ENCODE measurements around the gene SLC6A8. TPM values are rescaled to one million over a fixed set of nuclear protein-coding genes. Genes with fewer than 3 reads are reported as not detected.
"Not testable (repeated sequence)": the region's sequence is repeated elsewhere in the genome, so short reads cannot be mapped to it uniquely, and the experiment has no call there.

The SLC6A8 gene
- total RNA-seq, 2 donors from 2014 or later = 1.8 to 2.2 TPM

GRCh38 chrX:153705403-153706060 lies 17.8 kb downstream of the SLC6A8 start:
- DNase-seq; H3K36me3 Mint-ChIP-seq (ENCODE audit: insufficient read depth in 2 of 2); H3K27ac Mint-ChIP-seq; H3K4me3 Mint-ChIP-seq; H3K9me3 Mint-ChIP-seq; ATAC-seq (replicated peaks in 1 of 2); H3K4me1 Mint-ChIP-seq (ENCODE audit: low read depth); H3K27me3 Mint-ChIP-seq (ENCODE audit: low read depth): not testable (repeated sequence)

DNA sequence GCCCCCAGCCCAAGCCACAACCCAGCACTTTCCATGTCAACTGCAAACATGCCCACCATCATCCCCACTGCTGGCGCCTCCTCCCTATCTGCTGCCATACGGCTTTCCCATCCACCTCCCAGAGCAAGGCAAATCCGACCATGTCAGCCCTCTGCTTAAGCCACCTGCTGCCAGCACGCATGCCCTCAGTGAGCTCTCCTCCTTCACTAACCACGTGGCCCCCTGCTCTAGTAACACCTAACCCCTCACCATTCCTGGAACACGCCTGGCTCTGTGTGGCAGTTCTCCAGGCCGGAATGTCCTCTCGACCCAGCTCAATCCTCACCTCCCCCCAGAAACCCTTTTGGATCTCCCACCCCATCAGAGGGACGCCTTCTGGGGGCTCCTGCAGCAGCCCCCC lies 19.1 kb downstream of the SLC6A8 start:
- ATAC-seq (replicated peaks in 1 of 2) = no peak
- Mint-ChIP-seq H3K27me3 (ENCODE audit: low read depth) (peaks cover 9% of the 10 kb centered on the region), H3K36me3 (ENCODE audit: insufficient read depth in 2 of 2) (peaks cover 0 to 5% of the 10 kb centered on the region in 2 donors), H3K27ac (peak overlapping the region; percentile 33), H3K4me3 (no peak overlapping the region), H3K4me1 (ENCODE audit: low read depth) (peaks cover 4% of the 10 kb centered on the region), H3K9me3 (no peaks in the 10 kb centered on the region)
- no peak for DNase-seq

DNA sequence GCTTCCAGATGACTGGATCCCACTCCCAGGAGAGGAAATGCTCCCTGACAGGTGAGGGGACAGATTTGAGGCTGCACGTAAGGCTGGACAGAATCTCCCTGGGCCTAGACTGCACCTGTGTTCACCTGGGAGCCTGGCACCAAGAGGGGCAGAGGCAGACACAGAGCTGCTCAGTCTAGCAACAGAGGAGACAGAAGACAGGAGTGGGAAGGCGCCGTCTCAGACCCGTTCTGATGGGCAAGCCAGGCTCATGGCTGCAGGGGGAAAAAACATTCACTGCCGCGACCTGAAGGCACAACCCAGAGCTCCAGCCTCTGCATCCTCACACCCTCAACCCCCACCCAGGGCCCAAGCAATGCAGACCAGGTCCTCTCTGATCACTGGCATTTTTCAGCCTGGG lies 19.7 kb downstream of the SLC6A8 start:
- Mint-ChIP-seq H3K36me3 (ENCODE audit: insufficient read depth in 2 of 2) (peaks cover 0 to 5% of the 10 kb centered on the region in 2 donors), H3K27ac (no peak overlapping the region), H3K27me3 (ENCODE audit: low read depth) (peaks cover 9% of the 10 kb centered on the region), H3K4me1 (ENCODE audit: low read depth) (peaks cover 4% of the 10 kb centered on the region), H3K4me3 (no peak overlapping the region), H3K9me3 (no peaks in the 10 kb centered on the region)
- DNase-seq (no peak), ATAC-seq (replicated peaks in 1 of 2) (no peak)

DNA sequence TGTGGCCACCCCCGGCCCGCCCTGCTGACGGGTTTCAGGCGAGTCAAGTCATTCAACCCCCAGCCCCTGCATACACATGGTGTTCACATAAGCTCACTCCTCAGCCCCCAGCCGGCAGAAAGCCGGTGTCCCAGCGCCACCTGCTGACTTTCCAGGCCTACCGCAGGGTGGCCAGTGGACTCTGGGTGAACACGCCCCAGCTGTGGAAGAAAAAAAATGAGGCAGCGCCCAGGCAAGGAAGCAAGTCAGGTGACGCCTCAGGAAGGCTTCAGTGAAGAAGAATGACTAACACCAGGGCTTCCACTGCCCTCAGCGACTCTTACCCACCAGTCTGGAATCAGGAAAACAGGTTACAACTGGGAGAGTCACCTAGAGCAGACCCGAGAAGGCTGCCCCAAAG lies 20.7 kb downstream of the SLC6A8 start:
- Mint-ChIP-seq H3K27ac (no peak overlapping the region), H3K4me1 (ENCODE audit: low read depth) (peaks cover 4% of the 10 kb centered on the region), H3K9me3 (no peaks in the 10 kb centered on the region), H3K36me3 (ENCODE audit: insufficient read depth in 2 of 2) (peaks cover under 1 to 5% of the 10 kb centered on the region in 2 donors), H3K27me3 (ENCODE audit: low read depth) (peaks cover 13% of the 10 kb centered on the region), H3K4me3 (no peak overlapping the region)
- ATAC-seq (replicated peaks in 1 of 2) = peak; percentile 65 to 69
- DNase-seq = peak; percentile 45 to 46

- Mint-ChIP-seq H3K27me3 (ENCODE audit: low read depth) (peaks cover 15% of the 10 kb centered on the region), H3K4me3 (no peak overlapping the region), H3K4me1 (ENCODE audit: low read depth) (peaks cover 4% of the 10 kb centered on the region), H3K27ac (no peak overlapping the region), H3K36me3 (ENCODE audit: insufficient read depth in 2 of 2) (peaks cover 3 to 5% of the 10 kb centered on the region in 2 donors), H3K9me3 (no peaks in the 10 kb centered on the region)
- DNase-seq = no peak
- ATAC-seq (replicated peaks in 1 of 2) = no peak
Observed at GRCh38 chrX:153709726-153710674, 22.3 kb downstream of the SLC6A8 start.

- H3K4me3 Mint-ChIP-seq = no peak overlapping the region
- peak overlapping the region; percentile 15 for H3K27ac Mint-ChIP-seq
- peaks cover under 1% of the 10 kb centered on the region for H3K4me1 Mint-ChIP-seq (ENCODE audit: low read depth)
- DNase-seq = no peak
- H3K27me3 Mint-ChIP-seq (ENCODE audit: low read depth) = peaks cover 12% of the 10 kb centered on the region
- H3K9me3 Mint-ChIP-seq = no peaks in the 10 kb centered on the region
- H3K36me3 Mint-ChIP-seq (ENCODE audit: insufficient read depth in 2 of 2) = peaks cover 3 to 15% of the 10 kb centered on the region in 2 donors
- no peak for ATAC-seq (replicated peaks in 1 of 2)
Observed at GRCh38 chrX:153714256-153714655, 26.5 kb downstream of the SLC6A8 start.

- Mint-ChIP-seq H3K27ac (no peak overlapping the region), H3K27me3 (ENCODE audit: low read depth) (peaks cover 12% of the 10 kb centered on the region), H3K4me3 (no peak overlapping the region), H3K36me3 (ENCODE audit: insufficient read depth in 2 of 2) (peaks cover 3 to 10% of the 10 kb centered on the region in 2 donors), H3K9me3 (no peaks in the 10 kb centered on the region), H3K4me1 (ENCODE audit: low read depth) (peaks cover 11% of the 10 kb centered on the region)
- ATAC-seq (replicated peaks in 1 of 2) = no peak
- no peak for DNase-seq
Observed at GRCh38 chrX:153717445-153717844, 29.7 kb downstream of the SLC6A8 start.

DNA sequence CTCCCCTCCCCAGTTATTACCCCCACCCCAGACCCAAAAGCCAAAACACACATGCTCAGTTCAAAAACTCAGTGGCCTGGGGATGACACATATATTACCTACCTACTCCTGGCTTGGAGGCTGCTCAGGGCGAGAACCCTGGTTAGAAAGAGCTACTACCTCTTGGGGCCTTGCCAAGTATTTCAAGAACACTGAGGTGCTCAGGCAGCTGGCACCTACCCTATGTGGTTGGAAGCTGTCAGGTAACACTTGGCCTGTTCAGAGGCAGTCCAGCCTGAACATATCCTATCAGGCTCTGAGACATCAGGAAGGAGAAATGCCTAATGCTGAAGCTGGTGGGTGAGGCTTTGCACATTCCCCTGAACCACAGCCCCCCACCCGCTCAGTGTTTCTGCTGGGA lies 31.5 kb downstream of the SLC6A8 start:
- Mint-ChIP-seq H3K4me1 (ENCODE audit: low read depth) (peaks cover 16% of the 10 kb centered on the region), H3K4me3 (no peak overlapping the region), H3K36me3 (ENCODE audit: insufficient read depth in 2 of 2) (peaks cover 0 to 12% of the 10 kb centered on the region in 2 donors), H3K27ac (no peak overlapping the region), H3K27me3 (ENCODE audit: low read depth) (peaks cover 6% of the 10 kb centered on the region), H3K9me3 (no peaks in the 10 kb centered on the region)
- DNase-seq (no peak), ATAC-seq (replicated peaks in 1 of 2) (no peak)

DNA sequence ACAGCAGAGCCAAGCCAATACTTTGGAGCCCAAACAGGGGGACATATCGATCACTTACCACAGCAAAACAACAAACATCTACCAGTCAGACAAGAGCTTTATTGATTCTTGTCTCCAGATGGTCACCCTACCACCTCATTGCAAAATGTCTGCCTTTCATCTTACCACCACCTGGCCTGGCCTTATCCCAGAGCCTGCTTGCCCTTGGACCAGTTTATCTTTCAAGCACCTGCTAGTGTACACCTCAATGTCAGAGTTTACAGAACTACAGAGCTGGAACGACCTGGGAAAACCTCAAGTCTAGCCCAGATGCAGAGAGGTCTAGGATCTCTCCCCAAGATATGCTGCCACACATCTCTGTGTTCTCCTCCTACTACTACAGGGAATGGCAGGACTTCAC lies 32.0 kb downstream of the SLC6A8 start:
- DNase-seq = no peak
- Mint-ChIP-seq H3K4me1 (ENCODE audit: low read depth) (peaks cover 16% of the 10 kb centered on the region), H3K36me3 (ENCODE audit: insufficient read depth in 2 of 2) (peaks cover 0 to 12% of the 10 kb centered on the region in 2 donors), H3K9me3 (no peaks in the 10 kb centered on the region), H3K27ac (no peak overlapping the region), H3K4me3 (no peak overlapping the region), H3K27me3 (ENCODE audit: low read depth) (peaks cover 6% of the 10 kb centered on the region)
- no peak for ATAC-seq (replicated peaks in 1 of 2)

- Mint-ChIP-seq H3K27ac (peak overlapping the region; percentile 74), H3K4me3 (peak overlapping the region; percentile 88 to 89), H3K36me3 (ENCODE audit: insufficient read depth in 2 of 2) (peaks cover 0 to 7% of the 10 kb centered on the region in 2 donors), H3K27me3 (ENCODE audit: low read depth) (peaks cover 6% of the 10 kb centered on the region), H3K4me1 (ENCODE audit: low read depth) (peaks cover 23% of the 10 kb centered on the region), H3K9me3 (no peaks in the 10 kb centered on the region)
- ATAC-seq (replicated peaks in 1 of 2) (no peak), DNase-seq (no peak)
Observed at GRCh38 chrX:153722704-153723350, 35.1 kb downstream of the SLC6A8 start.

DNA sequence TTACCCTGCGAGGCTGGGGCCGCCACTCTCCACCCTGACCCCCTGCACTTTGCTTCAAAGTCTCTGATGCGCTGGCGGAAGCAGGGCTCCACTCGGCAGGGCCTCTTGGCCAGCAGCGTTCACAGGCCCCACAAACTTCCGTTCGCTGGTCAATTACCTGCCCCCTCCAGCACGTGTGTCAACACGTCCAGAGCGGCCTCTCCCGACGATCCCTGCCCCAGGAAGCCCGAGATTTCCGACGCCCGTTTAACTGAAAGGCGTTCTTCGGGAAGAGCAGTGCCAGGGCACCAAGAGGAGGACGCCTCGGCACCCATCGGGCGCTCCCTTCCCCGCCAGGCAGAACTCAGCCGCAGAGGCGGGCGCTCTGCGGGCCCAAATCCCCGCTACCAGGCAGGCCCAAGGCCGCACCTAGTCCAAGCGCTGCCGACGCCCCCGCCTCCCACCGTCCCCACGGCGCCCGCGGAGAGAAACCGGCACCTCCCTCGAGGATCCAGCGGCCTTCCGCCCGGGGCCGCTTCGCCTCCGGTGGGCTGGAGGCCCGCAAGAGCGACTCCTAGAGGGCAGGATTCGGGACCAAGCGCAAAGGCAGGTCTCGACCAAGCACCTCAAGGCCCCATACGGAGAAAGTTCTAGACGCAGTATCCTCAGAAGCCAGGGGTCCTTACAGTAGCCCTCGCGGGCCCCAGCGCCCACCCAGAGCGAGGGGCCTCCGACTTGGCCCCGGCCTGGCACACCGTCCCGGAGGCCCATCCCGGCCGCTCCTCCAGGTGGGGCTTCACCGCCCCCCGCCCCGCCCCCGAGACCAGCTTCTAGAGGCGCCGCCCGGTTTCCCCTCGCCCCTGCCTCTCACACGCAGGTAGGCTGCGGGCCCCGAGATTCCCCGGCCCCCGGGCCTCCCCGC lies 35.9 kb downstream of the SLC6A8 start:
- Mint-ChIP-seq H3K27ac (peak overlapping the region; percentile 72), H3K9me3 (no peaks in the 10 kb centered on the region), H3K4me3 (peak overlapping the region; percentile 88 to 89), H3K4me1 (ENCODE audit: low read depth) (peaks cover 23% of the 10 kb centered on the region), H3K36me3 (ENCODE audit: insufficient read depth in 2 of 2) (peaks cover 0 to 6% of the 10 kb centered on the region in 2 donors), H3K27me3 (ENCODE audit: low read depth) (peaks cover 5% of the 10 kb centered on the region)
- peak; percentile 66 to 69 for DNase-seq
- ATAC-seq (replicated peaks in 1 of 2) = peak; percentile 49 to 61
